ENCODE results near the gene CPLANE1. TPM values are rescaled to one million over a fixed set of nuclear protein-coding genes. Genes with fewer than 3 reads are reported as not detected.

The CPLANE1 gene
- total and polyA plus RNA-seq, 2 of the 4 experiments (the other 2 are of a cell fraction): 4.4 to 17.9 TPM

DNA sequence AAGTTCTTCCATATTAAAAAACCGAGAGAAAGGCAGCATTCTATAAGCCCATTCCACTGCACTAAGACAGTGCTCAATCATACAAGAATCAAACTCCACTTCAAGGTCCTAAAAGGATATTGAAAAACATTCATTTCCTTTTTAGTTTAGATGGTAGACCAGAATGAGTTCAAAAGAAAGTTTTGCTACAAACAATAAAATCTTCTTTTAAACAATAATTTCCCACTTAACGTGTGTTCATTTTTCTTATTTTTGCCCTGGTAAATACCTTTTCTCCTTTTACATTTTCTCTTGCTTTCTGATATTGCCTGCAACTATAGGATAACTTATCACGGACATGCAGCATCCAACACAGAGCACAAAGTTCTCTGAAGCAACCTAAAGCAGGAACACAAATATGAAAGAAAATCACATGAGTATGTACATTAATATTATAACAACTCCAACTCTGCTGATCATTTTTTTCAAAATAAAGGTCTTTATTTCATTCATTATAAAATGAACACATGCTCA is 61.7 kb downstream of the CPLANE1 start:
- H3K9ac ChIP-seq (ENCODE audit: low read depth, low read length): no peak overlapping the region
- no peaks in the 10 kb centered on the region for H3K9me1 ChIP-seq (ENCODE audit: insufficient read depth, low read length)
- no peak overlapping the region for H2BK15ac ChIP-seq (ENCODE audit: low read depth, low read length)
- ChIA-PET POLR2A (ENCODE audit: unreplicated experiment) (no interaction called here), CTCF (no interaction called here)
- dilution Hi-C loops (cut with HindIII; ENCODE audit: low sequenced_read_pairs, unreplicated experiment) (no loop called here), intact Hi-C loops (cut with micrococcal nuclease) (no loop called here), in situ Hi-C loops (cut with MboI; ENCODE audit: low sequenced_read_pairs) (no loop called here)
- no peak overlapping the region for H3K23ac ChIP-seq (ENCODE audit: low read depth, low read length)
- no peak overlapping the region for H2BK120ac ChIP-seq (ENCODE audit: low read depth, low read length)
- TF ChIP-seq CEBPB (IDR thresholded peaks at IDR 0.05; ENCODE audit: low read depth, low read length): no peak
- no peak for TF ChIP-seq CHD1 (IDR thresholded peaks at IDR 0.05; ENCODE audit: low read depth, low read length)
- TF ChIP-seq MAZ (IDR thresholded peaks at IDR 0.05; ENCODE audit: borderline replicate concordance, low read depth, low read length): no peak
- TF ChIP-seq ELK1 (IDR thresholded peaks at IDR 0.05; ENCODE audit: borderline replicate concordance, low read depth, low read length): no peak
- TF ChIP-seq FOS (IDR thresholded peaks at IDR 0.05; ENCODE audit: low read depth, low read length): no peak
- TF ChIP-seq MXI1 (IDR thresholded peaks at IDR 0.05; ENCODE audit: borderline replicate concordance, low read depth, low read length): no peak
- TF ChIP-seq BHLHE40 (IDR thresholded peaks at IDR 0.05; ENCODE audit: low read depth, low read length): no peak
- no peak for TF ChIP-seq RCOR1 (IDR thresholded peaks at IDR 0.05; ENCODE audit: insufficient replicate concordance, low read length)
- TF ChIP-seq POLR2A (IDR thresholded peaks at IDR 0.05; ENCODE audit: low read depth, low read length): no peak
- TF ChIP-seq NFE2L2 (IDR thresholded peaks at IDR 0.05; ENCODE audit: low read depth, low read length): no peak
- TF ChIP-seq, protein P1, sequence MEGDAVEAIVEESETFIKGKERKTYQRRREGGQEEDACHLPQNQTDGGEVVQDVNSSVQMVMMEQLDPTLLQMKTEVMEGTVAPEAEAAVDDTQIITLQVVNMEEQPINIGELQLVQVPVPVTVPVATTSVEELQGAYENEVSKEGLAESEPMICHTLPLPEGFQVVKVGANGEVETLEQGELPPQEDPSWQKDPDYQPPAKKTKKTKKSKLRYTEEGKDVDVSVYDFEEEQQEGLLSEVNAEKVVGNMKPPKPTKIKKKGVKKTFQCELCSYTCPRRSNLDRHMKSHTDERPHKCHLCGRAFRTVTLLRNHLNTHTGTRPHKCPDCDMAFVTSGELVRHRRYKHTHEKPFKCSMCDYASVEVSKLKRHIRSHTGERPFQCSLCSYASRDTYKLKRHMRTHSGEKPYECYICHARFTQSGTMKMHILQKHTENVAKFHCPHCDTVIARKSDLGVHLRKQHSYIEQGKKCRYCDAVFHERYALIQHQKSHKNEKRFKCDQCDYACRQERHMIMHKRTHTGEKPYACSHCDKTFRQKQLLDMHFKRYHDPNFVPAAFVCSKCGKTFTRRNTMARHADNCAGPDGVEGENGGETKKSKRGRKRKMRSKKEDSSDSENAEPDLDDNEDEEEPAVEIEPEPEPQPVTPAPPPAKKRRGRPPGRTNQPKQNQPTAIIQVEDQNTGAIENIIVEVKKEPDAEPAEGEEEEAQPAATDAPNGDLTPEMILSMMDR (conservative IDR thresholded peaks at IDR 0.05; ENCODE audit: low read depth, low read length): no peak
- H3K36me3 ChIP-seq (ENCODE audit: control insufficient read depth, insufficient read depth, low read length): peaks cover 20% of the 10 kb centered on the region
- no peak overlapping the region for H3K27ac ChIP-seq (ENCODE audit: insufficient read depth, low read length)
- H3K27me3 ChIP-seq (ENCODE audit: control insufficient read depth, insufficient read depth, low read length): no peaks in the 10 kb centered on the region
- H3K14ac ChIP-seq (replicated peaks; ENCODE audit: low read depth, low read length): no peak overlapping the region
- no peak overlapping the region for H4K91ac ChIP-seq (ENCODE audit: insufficient read depth, low read depth, low read length)
- no peak overlapping the region for H3K56ac ChIP-seq (ENCODE audit: extremely low read depth, insufficient read depth, low read length)
- H3K4me3 ChIP-seq (ENCODE audit: insufficient read depth, low read depth, low read length): no peak overlapping the region
- no peaks in the 10 kb centered on the region for H4K20me1 ChIP-seq (ENCODE audit: insufficient read depth, low read length)
- 100% methylated on average over 1 of the region's 3 CpGs; no CpG with 5 or more reads in 1 of the 2 experiments for WGBS, 2 experiments (ENCODE audit: extremely low coverage in 2 of 2, insufficient read length in 1 of 2)
- no peak overlapping the region for H3K4ac ChIP-seq (ENCODE audit: low read depth, low read length)
- H3K18ac ChIP-seq (ENCODE audit: low read depth, low read length): no peak overlapping the region
- no peaks in the 10 kb centered on the region for H3K79me1 ChIP-seq (ENCODE audit: low read depth in 1 of 2, low read length in 2 of 2)
- ATAC-seq (ENCODE audit: low read depth): no peak
- H2AK9ac ChIP-seq (replicated peaks; ENCODE audit: low read depth, low read length, poor library complexity): no peak overlapping the region
- no TSS peak for BruUV-seq (replicated peaks)
- no peaks in the 10 kb centered on the region for H3K9me3 ChIP-seq (ENCODE audit: control insufficient read depth, insufficient read depth, low read length)
- no peak overlapping the region for H4K5ac ChIP-seq (ENCODE audit: low read depth, low read length)
- H3K4me1 ChIP-seq (ENCODE audit: control insufficient read depth, insufficient read depth, low read length): no peaks in the 10 kb centered on the region; the same call in 1 of the 2 replicates
- H2AK5ac ChIP-seq (ENCODE audit: low read depth, low read length): no peak overlapping the region
- H2AFZ ChIP-seq (replicated peaks; ENCODE audit: low read length, poor library complexity): no peak overlapping the region
- no peak overlapping the region for H4K8ac ChIP-seq (ENCODE audit: low read depth in 2 of 2, low read length in 2 of 2)
- H3K4me2 ChIP-seq (ENCODE audit: low read depth, low read length): no peak overlapping the region
- no peak overlapping the region for H2BK5ac ChIP-seq (ENCODE audit: low read depth, low read length, poor library complexity, severe bottlenecking)
- no peak for DNase-seq
- no peak overlapping the region for H2BK20ac ChIP-seq (ENCODE audit: low read depth, low read length)
